K562 (cell line): ENCODE results near the gene SYTL5. TPM values are rescaled to one million over a fixed set of nuclear protein-coding genes. Genes with fewer than 3 reads are reported as not detected.

ENCODE experiments used
- ATAC-seq: fragments of 200-7000 bp; cut with Tn5 transposase; 3 replicates; pipeline ENCODE4 v1.9.1; 2020; ENCODE audit warnings: moderate library complexity
- BruUV-seq: library from RNA; stranded (reverse); fragments of 400-500 nt; replicated peaks from 2 replicates; lab custom pipeline; 2021; lab: Mats Ljungman, UMichigan
- CTCF ChIA-PET: fragments of 300-600 bp; formaldehyde crosslinking; extraction: SDS; loops from one replicate; lab custom pipeline; 2021; ENCODE audit warnings: low intra/inter-chr PET ratio; lab: Yijun Ruan, JAX
- POLR2A ChIA-PET: fragments of 300-600, 350-650 bp; sonication (Branson Sonifier 250); formaldehyde crosslinking; extraction: SDS; loops from one replicate; lab custom pipeline; 2021; ENCODE audit warnings: antibody characterized with exemption, inconsistent platforms; lab: Yijun Ruan, JAX
- DNase-seq, 4 experiments: peaks; one replicate each; pipeline versions ENCODE4 v3.0.0 to v3.0.0-alpha.2; 2011 to 2018; ENCODE audit warnings: low spot score in 3 of 4, mixed read lengths in 3 of 4; ENCODE audit errors: extremely low read depth in 1 of 4
- FAIRE-seq: peaks from 2 replicates; lab custom pipeline; 2011; peaks lifted over from hg19 to GRCh38; lab: Jason Lieb, UNC
- H2AFZ ChIP-seq: 2 replicates; pipeline ENCODE4 v1.6.0; 2011; ENCODE audit warnings: low read depth, low read length, control low read depth, inconsistent platforms
- H3K27ac ChIP-seq: fragments of 200-600 bp; 3 replicates; pipeline ENCODE4 v1.8.0; 2011; ENCODE audit warnings: low read depth, mild to moderate bottlenecking, control low read depth, inconsistent platforms, low read length, moderate library complexity, mixed read lengths; ENCODE audit errors: extremely low read depth
- H3K27me3 ChIP-seq, 2 experiments: fragments of 300-600 bp in 1 of 2; 2 replicates in 1 of 2; 3 replicates in 1 of 2; pipeline versions ENCODE4 v1.6.0 to v1.8.0; 2011; ENCODE audit warnings: inconsistent platforms in 2 of 2, low read length in 2 of 2, mild to moderate bottlenecking in 1 of 2, mixed read lengths in 1 of 2, moderate library complexity in 1 of 2; ENCODE audit not compliant: control insufficient read depth in 2 of 2, insufficient read depth in 2 of 2
- H3K36me3 ChIP-seq: fragments of 300-600 bp; 3 replicates; pipeline ENCODE4 v1.8.0; 2011; ENCODE audit warnings: mild to moderate bottlenecking, low read length, inconsistent platforms; ENCODE audit not compliant: control insufficient read depth, insufficient read depth
- H3K4me1 ChIP-seq, 2 experiments: fragments of 200-600 bp in 1 of 2; replicated peaks in 1 of 2; 2 replicates in 1 of 2; 3 replicates in 1 of 2; pipeline versions ENCODE4 v1.5.1 to v1.8.0; 2011; ENCODE audit warnings: inconsistent platforms in 2 of 2, low read length in 2 of 2, mild to moderate bottlenecking in 1 of 2, mixed read lengths in 1 of 2, moderate library complexity in 1 of 2; ENCODE audit not compliant: control insufficient read depth in 2 of 2, insufficient read depth in 2 of 2
- H3K4me2 ChIP-seq: 2 replicates; pipeline ENCODE4 v1.6.1; 2011; ENCODE audit warnings: low read length, control low read depth, inconsistent platforms, mixed read lengths; ENCODE audit not compliant: insufficient read depth
- H3K4me3 ChIP-seq: fragments of 200-600 bp; sonication (generic), shearing (Covaris generic); 2 replicates; pipeline ENCODE4 v1.5.1; 2016; ENCODE audit warnings: control low read depth, inconsistent platforms
- H3K79me2 ChIP-seq: fragments of 200-600 bp; 3 replicates; pipeline ENCODE4 v1.8.0; 2011; ENCODE audit warnings: low read length, inconsistent platforms; ENCODE audit not compliant: control insufficient read depth, insufficient read depth
- H3K9ac ChIP-seq, 2 experiments: 2 replicates each; pipeline versions ENCODE4 v1.6.0 to v1.6.1; 2011; ENCODE audit warnings: low read depth in 2 of 2, low read length in 2 of 2, control low read depth in 1 of 2, inconsistent platforms in 1 of 2, mild to moderate bottlenecking in 1 of 2, mixed read lengths in 1 of 2; ENCODE audit not compliant: insufficient read depth in 1 of 2
- H3K9me1 ChIP-seq: one replicate; pipeline ENCODE4 v1.6.0; 2011; ENCODE audit warnings: inconsistent platforms, mild to moderate bottlenecking, low read length, moderate library complexity; ENCODE audit not compliant: control insufficient read depth, insufficient read depth
- H3K9me3 ChIP-seq: replicated peaks from 2 replicates; pipeline ENCODE4 v1.5.1; 2011; ENCODE audit warnings: low read depth, low read length, inconsistent platforms; ENCODE audit not compliant: control insufficient read depth, insufficient read depth
- H4K20me1 ChIP-seq: replicated peaks from 2 replicates; pipeline ENCODE4 v1.6.1; 2011; ENCODE audit warnings: low read length, inconsistent platforms, mixed read lengths; ENCODE audit not compliant: control insufficient read depth, insufficient read depth
- ARID1B ChIP-seq: fragments of 450-650 bp; IDR thresholded peaks from 2 replicates; pipeline ENCODE4 v1.6.1; 2016; ENCODE audit warnings: antibody characterized with exemption, mild to moderate bottlenecking, inconsistent platforms
- CBFA2T2 ChIP-seq: fragments of 450-650 bp; conservative IDR thresholded peaks from 2 replicates; pipeline ENCODE4 v1.6.1; 2017; ENCODE audit warnings: mild to moderate bottlenecking
- CBFA2T3 ChIP-seq: fragments of 450-650 bp; IDR thresholded peaks from 2 replicates; pipeline ENCODE4 v1.6.1; 2017
- KDM1A ChIP-seq, 2 experiments: fragments of 450-650 bp; IDR thresholded peaks; 2 replicates each; pipeline ENCODE4 v1.6.1; 2016; ENCODE audit warnings: mild to moderate bottlenecking in 2 of 2
- MYBL2 ChIP-seq, 2 experiments: fragments of 450-650 bp in 1 of 2; sonication (generic) in 1 of 2; formaldehyde crosslinking in 1 of 2; IDR thresholded peaks; 2 replicates each; pipeline versions ENCODE4 v1.6.1 to v1.8.1; 2017 to 2022; ENCODE audit warnings: borderline replicate concordance in 1 of 2, inconsistent platforms in 1 of 2, low read depth in 1 of 2, mild to moderate bottlenecking in 1 of 2, missing genetic modification reagents in 1 of 2, moderate library complexity in 1 of 2
- NCOR1 ChIP-seq: fragments of 450-650 bp; IDR thresholded peaks from 2 replicates; pipeline ENCODE4 v1.6.1; 2016; ENCODE audit warnings: mild to moderate bottlenecking, moderate library complexity
- NFIC ChIP-seq: fragments of 450-650 bp; IDR thresholded peaks from 2 replicates; pipeline ENCODE4 v1.6.1; 2017; ENCODE audit warnings: mild to moderate bottlenecking, inconsistent platforms
- SMARCE1 ChIP-seq: fragments of 450-650 bp; IDR thresholded peaks from 2 replicates; pipeline ENCODE4 v1.7.1; 2016; ENCODE audit warnings: mild to moderate bottlenecking
- TAL1 ChIP-seq: fragments of 450-650 bp; IDR thresholded peaks from 2 replicates; pipeline ENCODE4 v1.6.1; 2016; ENCODE audit warnings: mild to moderate bottlenecking
- ZNF232 ChIP-seq: sonication (generic); formaldehyde crosslinking; IDR thresholded peaks from 2 replicates; pipeline ENCODE4 v1.8.0; 2022; ENCODE audit warnings: mild to moderate bottlenecking, missing genetic modification reagents
- ZNF324 ChIP-seq: fragments of 250-450 bp; sonication (Bioruptor Pico); IDR thresholded peaks from 2 replicates; pipeline ENCODE4 v1.4.0; 2020; ENCODE audit warnings: mild to moderate bottlenecking
- whole genome bisulfite sequencing: fragments of 100-300 bp; shearing (Covaris generic); methylation state at CpG from one replicate; pipeline ENCODE4 v1.1.6; 2016; ENCODE audit warnings: low coverage, mixed read lengths; ENCODE audit not compliant: insufficient coverage; ENCODE audit errors: missing lambda C conversion rate; 5-methylcytosine and 5-hydroxymethylcytosine counted together
- in situ Hi-C: fragments of 300-500 bp; cut with MboI; formaldehyde crosslinking; loops from 4 replicates; pipeline ENCODE4 v1.15.0; 2018; ENCODE audit warnings: inconsistent platforms, mixed read lengths
- intact Hi-C: fragments of 100-400 bp; cut with micrococcal nuclease; formaldehyde crosslinking; loops from 2 replicates; pipeline ENCODE4 v1.14.2; 2022
- polyA plus RNA-seq, 8 experiments: library from polyadenylated mRNA; depleted of rRNA in 4 of 8; stranded (reverse) in 5 of 8; unstranded in 3 of 8; fragments of >200 nt; fragmentation: Nextera tagmentation in 2 of 8; fragmentation: Illumina TruSeq in 1 of 8; extraction: Ambion mirVana in 2 of 8; extraction: Trizol in 1 of 8; gene quantifications; 2 replicates each; pipeline versions ENCODE4 v1.2.1 to v1.2.3, GENCODE V29; 2011 to 2014; ENCODE audit warnings: inconsistent platforms in 1 of 8, missing spikeins in 1 of 8
- total RNA-seq, 7 experiments: library from RNA; depleted of rRNA in 6 of 7; stranded (reverse); fragments of >200 nt in 6 of 7; fragmentation: Illumina TruSeq in 2 of 7; extraction: Trizol in 2 of 7; gene quantifications; 2 replicates each; pipeline versions ENCODE4 v1.2.1 to v1.2.3, GENCODE V29; 2011 to 2021; ENCODE audit warnings: low replicate concordance in 1 of 7

SYTL5 gene
- total and polyA plus RNA-seq, 9 of the 15 experiments (the other 6 are each of a cell fraction or from before 2014, with no cell fraction given): 0.01 to 0.25 (median 0.09) TPM

- Histone ChIP-seq H3K27me3 (no peaks in the 10 kb centered on the region), H3K27ac (no peak overlapping the region), H3K4me2 (no peak overlapping the region), H3K4me1 (no peaks in the 10 kb centered on the region; a peak in 1 of 5 replicates), H2AFZ (no peak overlapping the region), H3K79me2 (no peaks in the 10 kb centered on the region), H3K9ac (no peak overlapping the region), H3K9me1 (no peaks in the 10 kb centered on the region), H3K36me3 (no peaks in the 10 kb centered on the region), H3K9me3 (0 out of 2 replicates have a peak, but pooled peaks cover 1% of the 10 kb centered on the region), H4K20me1 (no peaks in the 10 kb centered on the region), H3K4me3 (no peak overlapping the region)
- in situ Hi-C loops (no loop called here), intact Hi-C loops (no loop called here)
- ATAC-seq (no peak), FAIRE-seq (no peak), DNase-seq (no peak)
- ChIA-PET POLR2A (no interaction called here), CTCF (no interaction called here)
- TF ChIP-seq SMARCE1 (no peak), ZNF324 (peak; percentile 95)
- BruUV-seq: no TSS peak
These were observed 93.3 kb downstream of the SYTL5 start for GRCh38 chrX:38099688-38100087.

GRCh38 chrX:38102240-38102639 is 95.9 kb downstream of the SYTL5 start:
- Histone ChIP-seq H3K36me3 (no peaks in the 10 kb centered on the region), H3K9me1 (no peaks in the 10 kb centered on the region), H3K4me1 (peaks cover 0 to 3% of the 10 kb centered on the region in 2 experiments; a peak in 2 of 5 replicates), H3K79me2 (no peaks in the 10 kb centered on the region), H3K27ac (no peak overlapping the region), H2AFZ (no peak overlapping the region), H3K9me3 (0 out of 2 replicates have a peak, but pooled peaks cover 1% of the 10 kb centered on the region), H3K27me3 (no peaks in the 10 kb centered on the region), H3K9ac (no peak overlapping the region), H3K4me2 (no peak overlapping the region), H3K4me3 (no peak overlapping the region), H4K20me1 (no peaks in the 10 kb centered on the region)
- FAIRE-seq (no peak), DNase-seq (peak in 1 of 4 experiments; percentile 20), ATAC-seq (no peak)
- no CpG with 5 or more reads among the region's 2 CpGs for WGBS
- POLR2A ChIA-PET: no interaction called here
- no peak for TF ChIP-seq MYBL2 (IDR thresholded peaks at IDR 0.05; ENCODE audit: low read depth)
- TF ChIP-seq MYBL2 (CRISPR knock-in tag; IDR thresholded peaks at IDR 0.05; ENCODE audit: borderline replicate concordance): no peak
- TF ChIP-seq TAL1: peak; percentile 22; the same call in 1 of the 2 replicates
- peak; percentile 44 for TF ChIP-seq CBFA2T2
- TF ChIP-seq NCOR1: 0 out of 2 replicates have a peak, but pooled peaks have one; percentile 16
- TF ChIP-seq ARID1B: 0 out of 2 replicates have a peak, but pooled peaks have one; percentile 30
- TF ChIP-seq CBFA2T3: peak; percentile 62
- TF ChIP-seq ZNF232 (CRISPR knock-in tag): no peak
- TF ChIP-seq KDM1A (IDR thresholded peaks at IDR 0.05): 0 out of 4 replicates have a peak, but pooled peaks of 1 of the 2 experiments have one; percentile 17
- TF ChIP-seq NFIC: peak; percentile 60
- in situ Hi-C loops (no loop called here), intact Hi-C loops (no loop called here)
- BruUV-seq: no TSS peak
- CTCF ChIA-PET: no interaction called here
